Endothelial cell of umbilical vein (primary cell): ENCODE measurements around the gene MTCL1. TPM values are rescaled to one million over a fixed set of nuclear protein-coding genes. Genes with fewer than 3 reads are reported as not detected.

Source experiments
- BruUV-seq: library from RNA; stranded (reverse); fragments of 400-500 nt; replicated peaks from 2 replicates; lab custom pipeline; 2021; lab: Mats Ljungman, UMichigan
- CTCF ChIA-PET: fragments of 300-600, 350-600 bp; sonication (Branson Sonifier 250); formaldehyde crosslinking; loops from one replicate; lab custom pipeline; 2021; ENCODE audit warnings: antibody characterized with exemption, inconsistent platforms; lab: Charles Lee
- POLR2A ChIA-PET: fragments of 300-600, 350-600 bp; sonication (Branson Sonifier 250); formaldehyde crosslinking; loops from one replicate; lab custom pipeline; 2021; ENCODE audit warnings: antibody characterized with exemption, inconsistent platforms; lab: Charles Lee
- DNase-seq: peaks from one replicate; pipeline ENCODE4 v3.0.0-alpha.2; 2011; ENCODE audit warnings: low read depth, low spot score
- FAIRE-seq: peaks from 2 replicates; lab custom pipeline; 2011; peaks lifted over from hg19 to GRCh38; lab: Jason Lieb, UNC
- H2AFZ ChIP-seq: 2 replicates; pipeline ENCODE4 v1.6.0; 2012; ENCODE audit warnings: low read depth, low read length, control low read depth, inconsistent platforms
- H3K27ac ChIP-seq: 2 replicates; pipeline ENCODE4 v1.5.1; 2011; ENCODE audit warnings: low read depth, mild to moderate bottlenecking, control low read depth, low read length, moderate library complexity; ENCODE audit not compliant: insufficient read depth
- H3K27me3 ChIP-seq, 2 experiments: 2 replicates each; pipeline versions ENCODE4 v1.6.0 to v1.6.1; 2011; ENCODE audit warnings: low read length in 2 of 2, mixed read lengths in 1 of 2; ENCODE audit not compliant: control insufficient read depth in 2 of 2, insufficient read depth in 2 of 2
- H3K36me3 ChIP-seq, 2 experiments: 2 replicates in 1 of 2; 3 replicates in 1 of 2; pipeline ENCODE4 v1.5.1; 2011; ENCODE audit warnings: low read length in 2 of 2, mild to moderate bottlenecking in 1 of 2, moderate library complexity in 1 of 2; ENCODE audit not compliant: control insufficient read depth in 2 of 2, insufficient read depth in 2 of 2; ENCODE audit errors: extremely low read depth in 1 of 2
- H3K4me1 ChIP-seq: 3 replicates; pipeline ENCODE4 v1.5.1; 2011; ENCODE audit warnings: mild to moderate bottlenecking, low read length; ENCODE audit not compliant: control insufficient read depth, insufficient read depth; ENCODE audit errors: extremely low read depth
- H3K4me2 ChIP-seq: 2 replicates; pipeline ENCODE4 v1.6.1; 2011; ENCODE audit warnings: low read length, control low read depth, mixed read lengths; ENCODE audit not compliant: insufficient read depth
- H3K4me3 ChIP-seq, 3 experiments: fragments of 200-600 bp in 1 of 3; sonication (generic), shearing (Covaris generic) in 1 of 3; replicated peaks in 1 of 3; 2 replicates each; pipeline ENCODE4 v1.5.1; 2011 to 2016; ENCODE audit warnings: control low read depth in 3 of 3, low read length in 3 of 3, mild to moderate bottlenecking in 2 of 3, inconsistent platforms in 1 of 3, low read depth in 1 of 3, moderate library complexity in 1 of 3; ENCODE audit not compliant: insufficient read depth in 1 of 3
- H3K79me2 ChIP-seq: 2 replicates; pipeline ENCODE4 v1.6.0; 2012; ENCODE audit warnings: low read length, inconsistent platforms; ENCODE audit not compliant: control insufficient read depth, insufficient read depth
- H3K9ac ChIP-seq: replicated peaks from 2 replicates; pipeline ENCODE3; 2011; ENCODE audit warnings: low read length, control low read depth; ENCODE audit not compliant: insufficient read depth; ENCODE audit errors: extremely low read depth
- H3K9me1 ChIP-seq: replicated peaks from 3 replicates; pipeline ENCODE4 v1.6.0; 2011; ENCODE audit warnings: mild to moderate bottlenecking, low read length; ENCODE audit not compliant: control insufficient read depth, insufficient read depth; ENCODE audit errors: extremely low read depth
- H3K9me3 ChIP-seq: replicated peaks from 2 replicates; pipeline ENCODE4 v1.5.1; 2012; ENCODE audit warnings: low read length, inconsistent platforms; ENCODE audit not compliant: control insufficient read depth, insufficient read depth
- H4K20me1 ChIP-seq: replicated peaks from 2 replicates; pipeline ENCODE3; 2011; ENCODE audit warnings: mild to moderate bottlenecking, low read length; ENCODE audit not compliant: control insufficient read depth, insufficient read depth; ENCODE audit errors: extremely low read depth
- CTCF ChIP-seq, 2 donors: IDR thresholded peaks; 1 replicate in 1 of 2; 2 replicates in 1 of 2; pipeline ENCODE4 v1.5.1; 2011; ENCODE audit warnings: low read length in 2 of 2, mild to moderate bottlenecking in 2 of 2, moderate library complexity in 2 of 2, control low read depth in 1 of 2, inconsistent platforms in 1 of 2, low read depth in 1 of 2; ENCODE audit not compliant: insufficient read depth in 1 of 2; ENCODE audit errors: extremely low read depth in 1 of 2
- MYC ChIP-seq: IDR thresholded peaks from one replicate; pipeline ENCODE4 v1.6.1; 2011; ENCODE audit warnings: mild to moderate bottlenecking, low read depth, low read length
- dilution Hi-C: fragments of 300-500 bp; cut with MboI; formaldehyde crosslinking; loops from one replicate; pipeline ENCODE4 v1.15.0; 2019; ENCODE audit warnings: low sequenced_read_pairs; ENCODE audit not compliant: extremely low pct_ligation_motif_present
- intact Hi-C: fragments of 100-400 bp; cut with micrococcal nuclease; formaldehyde crosslinking; loops from one replicate; pipeline ENCODE4 v1.10.0; 2022
- polyA plus RNA-seq, 4 experiments: library from polyadenylated mRNA; depleted of rRNA in 3 of 4; stranded (reverse) in 3 of 4; unstranded in 1 of 4; fragments of >200 nt; gene quantifications; 2 replicates each; pipeline versions ENCODE4 v1.2.1 to v1.2.3, GENCODE V29; 2011 to 2012; ENCODE audit warnings: missing spikeins in 1 of 4
- total RNA-seq: library from RNA; stranded (reverse); gene quantifications from 2 replicates; pipeline ENCODE4 v1.2.3, GENCODE V29; 2021
- TF ChIP-seq, protein P1 (sequence below): IDR thresholded peaks from 2 replicates; pipeline ENCODE4 v1.6.1; 2011; ENCODE audit not compliant: insufficient read depth, insufficient read length

MTCL1 gene
- total and polyA plus RNA-seq, 2 donors (not counting 3 experiments of a cell fraction or from before 2014, with no cell fraction given), result 11.9 to 75.7 TPM

GRCh38 chr18:8673256-8674209 is 31.8 kb upstream of the MTCL1 start:
- H3K9ac ChIP-seq, result no peak overlapping the region
- ChIA-PET CTCF (interaction anchor here (1.4 to 2.2 kb wide), 3 partner anchors 7 to 20 kb away, joined by 4 to 8 read pairs (median 5); no protein-coding TSS in a partner anchor), POLR2A (no interaction called here)
- no peaks in the 10 kb centered on the region for H3K4me1 ChIP-seq
- no peaks in the 10 kb centered on the region for H3K79me2 ChIP-seq
- no peak overlapping the region for H2AFZ ChIP-seq
- BruUV-seq, result no TSS peak
- H3K4me2 ChIP-seq, result no peak overlapping the region
- H3K27ac ChIP-seq, result no peak overlapping the region
- no peaks in the 10 kb centered on the region for H3K36me3 ChIP-seq
- DNase-seq (no peak), FAIRE-seq (no peak)
- H3K4me3 ChIP-seq, result no peak overlapping the region
- intact Hi-C loops, result no loop called here
- H3K27me3 ChIP-seq, result no peaks in the 10 kb centered on the region
- H4K20me1 ChIP-seq, result no peaks in the 10 kb centered on the region
- no peaks in the 10 kb centered on the region for H3K9me1 ChIP-seq
- dilution Hi-C loops, result no loop called here
- TF ChIP-seq MYC (no peak), CTCF (IDR thresholded peaks at IDR 0.05; ENCODE audit: extremely low read depth in 1 of 2, insufficient read depth in 1 of 2, low read depth in 1 of 2, low read length in 2 of 2) (no peak)
- TF ChIP-seq, protein P1, sequence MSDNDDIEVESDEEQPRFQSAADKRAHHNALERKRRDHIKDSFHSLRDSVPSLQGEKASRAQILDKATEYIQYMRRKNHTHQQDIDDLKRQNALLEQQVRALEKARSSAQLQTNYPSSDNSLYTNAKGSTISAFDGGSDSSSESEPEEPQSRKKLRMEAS, result no peak
- no peaks in the 10 kb centered on the region for H3K9me3 ChIP-seq
